Epidermal melanocyte (primary cell): ENCODE measurements around the gene RGS10.

ENCODE experiments used
- DNase-seq: peaks from one replicate; pipeline ENCODE4 v3.0.0; 2011; ENCODE audit warnings: low spot score; ENCODE audit not compliant: insufficient read length

The RGS10 gene

GRCh38 chr10:119450606-119451299 is 91.8 kb downstream of the RGS10 start:
- DNase-seq: no peak
